Neural cell (in vitro differentiated cells): ENCODE results near the gene GAREM2. TPM values are rescaled to one million over a fixed set of nuclear protein-coding genes. Genes with fewer than 3 reads are reported as not detected.

Experiments used
- H2AFZ ChIP-seq: fragments of 200-600, 300-800 bp; sonication (generic), shearing (Covaris generic); 2 replicates; pipeline ENCODE4 v1.6.0; 2014; ENCODE audit warnings: low read depth, mild to moderate bottlenecking, antibody characterized with exemption, low read length, moderate library complexity
- H3F3A ChIP-seq: fragments of 200-600 bp; shearing (Covaris generic); 2 replicates; pipeline ENCODE4 v1.6.1; 2016; ENCODE audit warnings: mild to moderate bottlenecking, moderate library complexity, mixed read lengths, antibody characterized with exemption, low read length; ENCODE audit not compliant: insufficient read depth, poor library complexity, severe bottlenecking
- H3K27ac ChIP-seq: fragments of 200-600, 300-800 bp; sonication (generic), shearing (Covaris generic); 2 replicates; pipeline ENCODE4 v1.5.1; 2014; ENCODE audit warnings: mild to moderate bottlenecking, low read length, moderate library complexity
- H3K27me3 ChIP-seq: fragments of 300-800, 200-600 bp; sonication (generic), shearing (Covaris generic); 2 replicates; pipeline ENCODE4 v1.6.0; 2014; ENCODE audit warnings: mild to moderate bottlenecking, low read depth, low read length, moderate library complexity; ENCODE audit not compliant: insufficient read depth
- H3K36me3 ChIP-seq: fragments of 300-800, 200-600 bp; sonication (generic), shearing (Covaris generic); 2 replicates; pipeline ENCODE4 v1.5.1; 2014; ENCODE audit warnings: mild to moderate bottlenecking, antibody characterized with exemption, low read length, moderate library complexity; ENCODE audit not compliant: insufficient read depth
- H3K4me2 ChIP-seq: fragments of 300-800, 200-600 bp; sonication (generic), shearing (Covaris generic); 2 replicates; pipeline ENCODE4 v1.6.0; 2014; ENCODE audit warnings: mild to moderate bottlenecking, low read length
- H3K4me3 ChIP-seq: fragments of 300-800, 200-600 bp; sonication (generic), shearing (Covaris generic); 2 replicates; pipeline ENCODE4 v1.5.1; 2014; ENCODE audit warnings: mild to moderate bottlenecking, low read length, moderate library complexity
- H3K79me2 ChIP-seq: fragments of 200-600 bp; shearing (Covaris generic); replicated peaks from 2 replicates; pipeline ENCODE4 v1.6.0; 2014; ENCODE audit warnings: mild to moderate bottlenecking, low read length, moderate library complexity; ENCODE audit not compliant: insufficient read depth
- H3K9ac ChIP-seq: fragments of 300-800, 200-600 bp; sonication (generic), shearing (Covaris generic); 2 replicates; pipeline ENCODE4 v1.6.1; 2016; ENCODE audit warnings: mild to moderate bottlenecking, low read length, mixed read lengths
- H3K9me2 ChIP-seq: fragments of 200-600 bp; shearing (Covaris generic); 2 replicates; pipeline ENCODE4 v1.6.1; 2016; ENCODE audit warnings: mild to moderate bottlenecking, low read length, mixed read lengths; ENCODE audit not compliant: insufficient read depth
- H3K9me3 ChIP-seq: fragments of 200-600, 300-800 bp; sonication (generic), shearing (Covaris generic); 2 replicates; pipeline ENCODE4 v1.6.1; 2016; ENCODE audit warnings: mild to moderate bottlenecking, mixed run types, low read length, moderate library complexity, mixed read lengths
- H4K20me1 ChIP-seq: fragments of 200-600 bp; shearing (Covaris generic); 2 replicates; pipeline ENCODE4 v1.6.1; 2016; ENCODE audit warnings: mild to moderate bottlenecking, mixed run types; ENCODE audit not compliant: insufficient read depth
- EP300 ChIP-seq: fragments of 450-650 bp; conservative IDR thresholded peaks from 2 replicates; pipeline ENCODE4 v1.6.1; 2014; ENCODE audit warnings: antibody characterized with exemption, mild to moderate bottlenecking, moderate library complexity; ENCODE audit not compliant: poor library complexity, severe bottlenecking
- EZH2 ChIP-seq: fragments of 200-600, 300-800 bp; shearing (Covaris generic), sonication (generic); IDR thresholded peaks from 2 replicates; pipeline ENCODE4 v1.6.1; 2014; ENCODE audit warnings: antibody characterized with exemption, low read length, borderline replicate concordance, mild to moderate bottlenecking; ENCODE audit not compliant: insufficient read depth, poor library complexity, severe bottlenecking
- MXI1 ChIP-seq: fragments of 450-650 bp; conservative IDR thresholded peaks from 2 replicates; pipeline ENCODE4 v1.6.1; 2014; ENCODE audit warnings: antibody characterized with exemption, mild to moderate bottlenecking; ENCODE audit not compliant: poor library complexity, severe bottlenecking
- POLR2AphosphoS5 ChIP-seq: IDR thresholded peaks from 2 replicates; pipeline ENCODE4 v1.6.1; 2012
- RAD21 ChIP-seq: fragments of 450-650 bp; conservative IDR thresholded peaks from 2 replicates; pipeline ENCODE4 v1.6.1; 2014; ENCODE audit warnings: antibody characterized with exemption, mild to moderate bottlenecking, moderate library complexity
- SMC3 ChIP-seq: fragments of 450-650 bp; conservative IDR thresholded peaks from 2 replicates; pipeline ENCODE4 v1.6.1; 2014; ENCODE audit warnings: antibody characterized with exemption, mild to moderate bottlenecking, moderate library complexity; ENCODE audit not compliant: poor library complexity
- TAF1 ChIP-seq: IDR thresholded peaks from 2 replicates; pipeline ENCODE4 v1.6.1; 2012; ENCODE audit warnings: low read depth
- polyA plus RNA-seq: library from polyadenylated mRNA; depleted of rRNA; stranded (reverse); fragments of >200 nt; gene quantifications from 2 replicates; pipeline ENCODE4 v1.2.3, GENCODE V29; 2014
- TF ChIP-seq, protein P1 (sequence below): fragments of 450-650 bp; IDR thresholded peaks from 2 replicates; pipeline ENCODE4 v1.5.1; 2014; ENCODE audit warnings: antibody characterized with exemption, mild to moderate bottlenecking, moderate library complexity; ENCODE audit not compliant: poor library complexity, severe bottlenecking
- TF ChIP-seq, protein P2 (sequence below): IDR thresholded peaks from 2 replicates; pipeline ENCODE4 v1.6.1; 2012; ENCODE audit warnings: borderline replicate concordance

The GAREM2 gene
- polyA plus RNA-seq, 1 donor from 2014 or later, result 3.2 TPM

DNA sequence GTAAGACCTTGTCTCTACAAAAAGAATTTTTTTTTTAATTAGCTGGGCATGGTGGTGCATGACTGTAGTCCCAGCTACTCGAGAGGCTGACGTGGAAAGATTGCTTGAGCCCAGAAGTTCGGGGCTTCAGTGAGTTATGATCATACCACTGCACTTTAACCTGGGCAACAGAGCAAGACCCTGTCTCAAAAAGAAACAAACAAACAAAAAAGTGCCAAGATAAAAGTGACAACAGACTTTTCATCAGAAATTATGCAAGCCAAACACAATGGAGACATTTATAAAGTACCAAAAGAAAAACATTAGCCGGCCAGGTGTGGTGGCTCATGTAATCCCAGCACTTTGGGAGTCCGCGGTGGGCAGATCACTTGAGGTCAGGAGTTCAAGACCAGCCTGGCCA, 44.8 kb downstream of the GAREM2 start:
- H3K9me3 ChIP-seq, result no peaks in the 10 kb centered on the region
- no peak for TF ChIP-seq EP300
- no peak for TF ChIP-seq RAD21
- TF ChIP-seq, protein P1, sequence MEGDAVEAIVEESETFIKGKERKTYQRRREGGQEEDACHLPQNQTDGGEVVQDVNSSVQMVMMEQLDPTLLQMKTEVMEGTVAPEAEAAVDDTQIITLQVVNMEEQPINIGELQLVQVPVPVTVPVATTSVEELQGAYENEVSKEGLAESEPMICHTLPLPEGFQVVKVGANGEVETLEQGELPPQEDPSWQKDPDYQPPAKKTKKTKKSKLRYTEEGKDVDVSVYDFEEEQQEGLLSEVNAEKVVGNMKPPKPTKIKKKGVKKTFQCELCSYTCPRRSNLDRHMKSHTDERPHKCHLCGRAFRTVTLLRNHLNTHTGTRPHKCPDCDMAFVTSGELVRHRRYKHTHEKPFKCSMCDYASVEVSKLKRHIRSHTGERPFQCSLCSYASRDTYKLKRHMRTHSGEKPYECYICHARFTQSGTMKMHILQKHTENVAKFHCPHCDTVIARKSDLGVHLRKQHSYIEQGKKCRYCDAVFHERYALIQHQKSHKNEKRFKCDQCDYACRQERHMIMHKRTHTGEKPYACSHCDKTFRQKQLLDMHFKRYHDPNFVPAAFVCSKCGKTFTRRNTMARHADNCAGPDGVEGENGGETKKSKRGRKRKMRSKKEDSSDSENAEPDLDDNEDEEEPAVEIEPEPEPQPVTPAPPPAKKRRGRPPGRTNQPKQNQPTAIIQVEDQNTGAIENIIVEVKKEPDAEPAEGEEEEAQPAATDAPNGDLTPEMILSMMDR, result no peak
- TF ChIP-seq, protein P2, sequence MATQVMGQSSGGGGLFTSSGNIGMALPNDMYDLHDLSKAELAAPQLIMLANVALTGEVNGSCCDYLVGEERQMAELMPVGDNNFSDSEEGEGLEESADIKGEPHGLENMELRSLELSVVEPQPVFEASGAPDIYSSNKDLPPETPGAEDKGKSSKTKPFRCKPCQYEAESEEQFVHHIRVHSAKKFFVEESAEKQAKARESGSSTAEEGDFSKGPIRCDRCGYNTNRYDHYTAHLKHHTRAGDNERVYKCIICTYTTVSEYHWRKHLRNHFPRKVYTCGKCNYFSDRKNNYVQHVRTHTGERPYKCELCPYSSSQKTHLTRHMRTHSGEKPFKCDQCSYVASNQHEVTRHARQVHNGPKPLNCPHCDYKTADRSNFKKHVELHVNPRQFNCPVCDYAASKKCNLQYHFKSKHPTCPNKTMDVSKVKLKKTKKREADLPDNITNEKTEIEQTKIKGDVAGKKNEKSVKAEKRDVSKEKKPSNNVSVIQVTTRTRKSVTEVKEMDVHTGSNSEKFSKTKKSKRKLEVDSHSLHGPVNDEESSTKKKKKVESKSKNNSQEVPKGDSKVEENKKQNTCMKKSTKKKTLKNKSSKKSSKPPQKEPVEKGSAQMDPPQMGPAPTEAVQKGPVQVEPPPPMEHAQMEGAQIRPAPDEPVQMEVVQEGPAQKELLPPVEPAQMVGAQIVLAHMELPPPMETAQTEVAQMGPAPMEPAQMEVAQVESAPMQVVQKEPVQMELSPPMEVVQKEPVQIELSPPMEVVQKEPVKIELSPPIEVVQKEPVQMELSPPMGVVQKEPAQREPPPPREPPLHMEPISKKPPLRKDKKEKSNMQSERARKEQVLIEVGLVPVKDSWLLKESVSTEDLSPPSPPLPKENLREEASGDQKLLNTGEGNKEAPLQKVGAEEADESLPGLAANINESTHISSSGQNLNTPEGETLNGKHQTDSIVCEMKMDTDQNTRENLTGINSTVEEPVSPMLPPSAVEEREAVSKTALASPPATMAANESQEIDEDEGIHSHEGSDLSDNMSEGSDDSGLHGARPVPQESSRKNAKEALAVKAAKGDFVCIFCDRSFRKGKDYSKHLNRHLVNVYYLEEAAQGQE, result no peak
- TF ChIP-seq TAF1, result no peak
- TF ChIP-seq EZH2, result no peak
- TF ChIP-seq MXI1, result no peak
- TF ChIP-seq SMC3, result no peak
- TF ChIP-seq POLR2AphosphoS5, result no peak

DNA sequence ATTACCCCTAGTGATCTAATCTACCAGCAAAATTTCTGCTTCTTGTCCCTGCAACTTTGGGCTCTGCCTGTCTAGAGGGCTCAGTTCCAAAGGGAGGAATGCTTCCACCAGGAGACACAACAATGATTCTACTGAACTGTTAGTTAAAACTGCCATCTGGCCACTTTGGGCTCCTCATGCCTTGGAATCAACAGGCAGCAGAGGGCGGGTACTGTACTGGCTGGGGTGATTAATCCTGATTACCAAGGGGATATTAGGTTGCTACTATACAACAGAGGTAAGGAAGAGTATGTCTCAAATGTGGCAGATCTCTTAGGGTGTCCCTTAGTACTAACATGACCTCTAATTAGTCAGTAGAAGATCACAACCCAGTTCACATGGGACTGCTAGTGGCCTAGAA, 50.1 kb downstream of the GAREM2 start:
- Histone ChIP-seq H3K9ac (no peak overlapping the region), H3K36me3 (no peaks in the 10 kb centered on the region), H3K79me2 (no peaks in the 10 kb centered on the region), H3F3A (no peaks in the 10 kb centered on the region), H3K9me3 (no peaks in the 10 kb centered on the region), H4K20me1 (no peaks in the 10 kb centered on the region), H2AFZ (no peak overlapping the region), H3K4me2 (no peak overlapping the region), H3K27ac (no peak overlapping the region), H3K4me3 (no peak overlapping the region), H3K27me3 (no peaks in the 10 kb centered on the region), H3K9me2 (no peaks in the 10 kb centered on the region)
- TF ChIP-seq EP300 (no peak), RAD21 (no peak), MXI1 (no peak), EZH2 (no peak)
- TF ChIP-seq, protein P1, result no peak

More for the DNA sequence above, 44.8 kb downstream of the GAREM2 start:
- Histone ChIP-seq H4K20me1 (no peaks in the 10 kb centered on the region), H3K27me3 (no peaks in the 10 kb centered on the region), H3K36me3 (peaks cover 9% of the 10 kb centered on the region), H3K9ac (no peak overlapping the region), H3F3A (no peaks in the 10 kb centered on the region), H3K9me2 (no peaks in the 10 kb centered on the region), H3K4me3 (no peak overlapping the region), H3K79me2 (no peaks in the 10 kb centered on the region), H3K27ac (no peak overlapping the region), H2AFZ (no peak overlapping the region), H3K4me2 (no peak overlapping the region)
